ENCODE measurements around the gene MLPH. TPM values are rescaled to one million over a fixed set of nuclear protein-coding genes. Genes with fewer than 3 reads are reported as not detected.

The MLPH gene
- total and polyA plus RNA-seq, 9 of the 15 experiments (the other 6 are each of a cell fraction or from before 2014, with no cell fraction given), result 0.22 TPM; not detected in 8

DNA sequence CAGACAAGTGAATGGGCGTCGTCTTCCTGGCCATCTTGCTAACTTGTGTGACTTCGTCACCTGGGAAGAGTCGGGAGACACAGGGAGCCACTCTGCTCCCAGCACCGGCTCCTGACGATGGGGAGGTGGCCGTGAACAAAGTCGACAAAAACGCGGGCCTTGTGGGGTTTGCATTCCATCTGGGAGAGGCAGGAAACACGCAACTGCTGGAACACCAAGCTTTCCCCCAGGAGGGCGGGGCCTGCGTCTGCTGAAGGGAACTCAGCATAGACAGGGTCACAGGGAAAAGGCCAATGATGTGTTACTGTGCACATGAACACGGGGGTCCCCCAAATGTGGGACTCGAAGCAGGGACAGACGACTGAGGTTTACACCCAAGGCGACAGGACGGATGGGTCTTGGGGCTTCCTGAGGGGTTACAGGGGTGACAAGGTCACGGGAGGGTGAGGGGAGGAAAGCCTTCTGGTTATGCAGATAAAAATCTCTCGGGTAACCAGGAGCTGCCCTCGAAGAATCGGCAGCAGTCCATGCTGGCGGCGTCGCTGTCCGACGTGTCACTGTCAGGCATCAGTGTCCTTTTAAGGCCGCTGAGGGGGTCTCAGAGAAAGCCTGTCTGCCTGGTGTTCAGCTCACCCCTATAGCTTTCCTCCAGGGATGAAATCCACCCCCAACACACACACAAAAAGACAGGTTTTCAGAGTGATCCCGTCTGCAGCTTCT, 51.1 kb downstream of the MLPH start (continued):
- TF ChIP-seq HDAC8 (tag; IDR thresholded peaks at IDR 0.05) (no peak), HMGN3 (IDR thresholded peaks at IDR 0.05; ENCODE audit: borderline replicate concordance, extremely low read depth, insufficient read length, low read depth, low read length) (no peak), NFYB (IDR thresholded peaks at IDR 0.05; ENCODE audit: extremely low read depth, insufficient read length) (no peak), ATF4 (CRISPR knock-in tag; IDR thresholded peaks at IDR 0.05) (no peak), EWSR1 (IDR thresholded peaks at IDR 0.05; ENCODE audit: borderline replicate concordance, low read depth, partially characterized antibody) (no peak), ELK1 (CRISPR knock-in tag; IDR thresholded peaks at IDR 0.05) (no peak), EGR1 (conservative IDR thresholded peaks at IDR 0.05) (no peak), ZNF174 (CRISPR knock-in tag; IDR thresholded peaks at IDR 0.05) (no peak)
- TF ChIP-seq, protein P1, sequence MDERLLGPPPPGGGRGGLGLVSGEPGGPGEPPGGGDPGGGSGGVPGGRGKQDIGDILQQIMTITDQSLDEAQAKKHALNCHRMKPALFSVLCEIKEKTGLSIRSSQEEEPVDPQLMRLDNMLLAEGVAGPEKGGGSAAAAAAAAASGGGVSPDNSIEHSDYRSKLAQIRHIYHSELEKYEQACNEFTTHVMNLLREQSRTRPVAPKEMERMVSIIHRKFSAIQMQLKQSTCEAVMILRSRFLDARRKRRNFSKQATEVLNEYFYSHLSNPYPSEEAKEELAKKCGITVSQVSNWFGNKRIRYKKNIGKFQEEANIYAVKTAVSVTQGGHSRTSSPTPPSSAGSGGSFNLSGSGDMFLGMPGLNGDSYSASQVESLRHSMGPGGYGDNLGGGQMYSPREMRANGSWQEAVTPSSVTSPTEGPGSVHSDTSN (CRISPR knock-in tag; IDR thresholded peaks at IDR 0.05; ENCODE audit: low read depth), result no peak
- TF ChIP-seq, protein P1 (tag; conservative IDR thresholded peaks at IDR 0.05; ENCODE audit: low read depth), result no peak

Measured in K562 (cell line).